ENCODE data around the gene SS18L1. TPM values are rescaled to one million over a fixed set of nuclear protein-coding genes. Genes with fewer than 3 reads are reported as not detected.
"Not testable (repeated sequence)": the region's sequence is repeated elsewhere in the genome, so short reads cannot be mapped to it uniquely, and the experiment has no call there.

SS18L1 gene
- 15.6 TPM for total RNA-seq

- peak; percentile 88 for DNase-seq (ENCODE audit: low spot score)
These were observed at the start of gene SS18L1, which contains the start of gene PSMA7 for GRCh38 chr20:62143081-62143956. SS18L1 (plus strand) TSS chr20:62143769; CDS start chr20:62143821, 52 bp downstream. PSMA7 (minus strand) TSS chr20:62143394; CDS start chr20:62143303, 91 bp downstream.

GRCh38 chr20:62096421-62097380 lies 46.9 kb upstream of the SS18L1 start:
- DNase-seq (ENCODE audit: low spot score), result no peak

GRCh38 chr20:62097881-62098407 lies 45.6 kb upstream of the SS18L1 start:
- no peak for DNase-seq (ENCODE audit: low spot score)

GRCh38 chr20:62101078-62101477 lies 42.5 kb upstream of the SS18L1 start:
- DNase-seq (ENCODE audit: low spot score), result no peak

GRCh38 chr20:62103508-62104233 lies 39.9 kb upstream of the SS18L1 start:
- DNase-seq (ENCODE audit: low spot score), result no peak

- no peak for DNase-seq (ENCODE audit: low spot score)
These were observed 39.3 kb upstream of the SS18L1 start for GRCh38 chr20:62104234-62104789.

GRCh38 chr20:62104791-62105345 lies 38.7 kb upstream of the SS18L1 start:
- DNase-seq (ENCODE audit: low spot score), result no peak

- no peak for DNase-seq (ENCODE audit: low spot score)
These were observed 38.0 kb upstream of the SS18L1 start for GRCh38 chr20:62105592-62105991.

GRCh38 chr20:62111148-62111547 lies 32.4 kb upstream of the SS18L1 start:
- no peak for DNase-seq (ENCODE audit: low spot score)

- no peak for DNase-seq (ENCODE audit: low spot score)
These were observed 31.2 kb upstream of the SS18L1 start for GRCh38 chr20:62112368-62112767.

- no peak for DNase-seq (ENCODE audit: low spot score)
These were observed 28.7 kb upstream of the SS18L1 start for GRCh38 chr20:62114894-62115293.

- not testable (repeated sequence) for DNase-seq (ENCODE audit: low spot score)
These were observed 27.7 kb upstream of the SS18L1 start for GRCh38 chr20:62115800-62116407.

GRCh38 chr20:62116558-62117361 lies 26.8 kb upstream of the SS18L1 start:
- DNase-seq (ENCODE audit: low spot score), result no peak

- DNase-seq (ENCODE audit: low spot score), result no peak
These were observed 26.3 kb upstream of the SS18L1 start for GRCh38 chr20:62117362-62117646.

- DNase-seq (ENCODE audit: low spot score), result no peak
These were observed 25.9 kb upstream of the SS18L1 start for GRCh38 chr20:62117658-62118057.

- DNase-seq (ENCODE audit: low spot score), result no peak
These were observed 25.2 kb upstream of the SS18L1 start for GRCh38 chr20:62118113-62119043.

GRCh38 chr20:62119115-62119514 lies 24.5 kb upstream of the SS18L1 start:
- no peak for DNase-seq (ENCODE audit: low spot score)

GRCh38 chr20:62119591-62120364 lies 23.8 kb upstream of the SS18L1 start:
- DNase-seq (ENCODE audit: low spot score), result no peak
